ENCODE results near the gene DLG3.

- TF ChIP-seq CTCF (IDR thresholded peaks at IDR 0.05; ENCODE audit: low read depth, low read length, missing input control), result no peak
- no peak for TF ChIP-seq RXRA (IDR thresholded peaks at IDR 0.05)
Measured at GRCh38 chrX:70549429-70549828, 104.8 kb downstream of the DLG3 start.
